IMR-90 (cell line): Measurements from ENCODE around the gene MGAT3. TPM values are rescaled to one million over a fixed set of nuclear protein-coding genes. Genes with fewer than 3 reads are reported as not detected.

Experiments
- ATAC-seq: fragments of 200-7000 bp; cut with Tn5 transposase; 2 replicates; pipeline ENCODE4 v1.9.1; 2020; ENCODE audit warnings: low read depth, mild to moderate bottlenecking, moderate library complexity
- BruUV-seq: library from RNA; stranded (reverse); fragments of 400-500 nt; replicated peaks from 2 replicates; lab custom pipeline; 2021; lab: Mats Ljungman, UMichigan
- CTCF ChIA-PET: fragments of 300-600 bp; formaldehyde crosslinking; extraction: SDS; loops from one replicate; lab custom pipeline; 2021; ENCODE audit warnings: antibody characterized with exemption; lab: Yijun Ruan, JAX
- POLR2A ChIA-PET: fragments of 300-600 bp; sonication (Branson Sonifier 250); formaldehyde crosslinking; loops from one replicate; lab custom pipeline; 2022; ENCODE audit warnings: antibody characterized with exemption; ENCODE audit not compliant: unreplicated experiment; lab: Charles Lee
- DNase-seq: peaks from one replicate; pipeline ENCODE4 v3.0.0; 2013
- H2AFZ ChIP-seq: replicated peaks from 2 replicates; pipeline ENCODE3; 2013; ENCODE audit warnings: low read length, mild to moderate bottlenecking; ENCODE audit not compliant: poor library complexity
- H2AK5ac ChIP-seq: 2 replicates; pipeline ENCODE4 v1.6.1; 2013; ENCODE audit warnings: low read depth, low read length, inconsistent platforms
- H2AK9ac ChIP-seq: replicated peaks from 2 replicates; pipeline ENCODE3; 2013; ENCODE audit warnings: mild to moderate bottlenecking, low read depth, low read length, moderate library complexity; ENCODE audit not compliant: poor library complexity
- H2BK120ac ChIP-seq: 2 replicates; pipeline ENCODE4 v1.6.1; 2013; ENCODE audit warnings: low read depth, low read length, inconsistent platforms
- H2BK15ac ChIP-seq: 3 replicates; pipeline ENCODE4 v1.6.1; 2013; ENCODE audit warnings: low read depth, low read length, inconsistent platforms
- H2BK20ac ChIP-seq: 2 replicates; pipeline ENCODE4 v1.6.1; 2013; ENCODE audit warnings: low read depth, mild to moderate bottlenecking, inconsistent platforms, low read length, moderate library complexity
- H2BK5ac ChIP-seq: 2 replicates; pipeline ENCODE4 v1.6.1; 2013; ENCODE audit warnings: mild to moderate bottlenecking, low read depth, low read length, inconsistent platforms; ENCODE audit not compliant: poor library complexity, severe bottlenecking
- H3K14ac ChIP-seq: replicated peaks from 2 replicates; pipeline ENCODE4 v1.6.1; 2013; ENCODE audit warnings: low read depth, low read length, inconsistent platforms
- H3K18ac ChIP-seq: 2 replicates; pipeline ENCODE4 v1.6.1; 2013; ENCODE audit warnings: low read depth, low read length, control low read depth
- H3K23ac ChIP-seq: 2 replicates; pipeline ENCODE4 v1.6.1; 2013; ENCODE audit warnings: low read depth, low read length, inconsistent platforms
- H3K27ac ChIP-seq: 2 replicates; pipeline ENCODE4 v1.5.1; 2013; ENCODE audit warnings: mild to moderate bottlenecking, control low read depth, low read length; ENCODE audit not compliant: insufficient read depth
- H3K27me3 ChIP-seq: 2 replicates; pipeline ENCODE4 v1.6.1; 2013; ENCODE audit warnings: low read length; ENCODE audit not compliant: control insufficient read depth, insufficient read depth
- H3K36me3 ChIP-seq: 2 replicates; pipeline ENCODE4 v1.6.1; 2013; ENCODE audit warnings: low read length, mixed read lengths; ENCODE audit not compliant: control insufficient read depth, insufficient read depth
- H3K4ac ChIP-seq: 2 replicates; pipeline ENCODE4 v1.6.1; 2013; ENCODE audit warnings: low read depth, low read length, inconsistent platforms
- H3K4me1 ChIP-seq: 2 replicates; pipeline ENCODE4 v1.6.1; 2013; ENCODE audit warnings: low read length, mixed read lengths; ENCODE audit not compliant: control insufficient read depth, insufficient read depth
- H3K4me2 ChIP-seq: 2 replicates; pipeline ENCODE4 v1.6.1; 2013; ENCODE audit warnings: low read depth, mild to moderate bottlenecking, control low read depth, low read length, moderate library complexity
- H3K4me3 ChIP-seq: 2 replicates; pipeline ENCODE4 v1.5.1; 2013; ENCODE audit warnings: low read depth, mild to moderate bottlenecking, control low read depth, low read length, moderate library complexity; ENCODE audit not compliant: insufficient read depth
- H3K56ac ChIP-seq: 2 replicates; pipeline ENCODE4 v1.6.1; 2013; ENCODE audit warnings: low read length, inconsistent platforms; ENCODE audit not compliant: insufficient read depth; ENCODE audit errors: extremely low read depth
- H3K79me1 ChIP-seq, 2 experiments: 2 replicates each; pipeline ENCODE4 v1.6.1; 2013; ENCODE audit warnings: low read length in 2 of 2, inconsistent platforms in 1 of 2, low read depth in 1 of 2
- H3K9ac ChIP-seq: 2 replicates; pipeline ENCODE4 v1.6.1; 2013; ENCODE audit warnings: low read depth, low read length, control low read depth
- H3K9me1 ChIP-seq: 2 replicates; pipeline ENCODE4 v1.6.1; 2013; ENCODE audit warnings: low read length, inconsistent platforms; ENCODE audit not compliant: insufficient read depth
- H3K9me3 ChIP-seq: 2 replicates; pipeline ENCODE4 v1.6.1; 2013; ENCODE audit warnings: low read length; ENCODE audit not compliant: control insufficient read depth, insufficient read depth
- H4K20me1 ChIP-seq: 2 replicates; pipeline ENCODE4 v1.6.1; 2013; ENCODE audit warnings: low read length, inconsistent platforms; ENCODE audit not compliant: insufficient read depth
- H4K5ac ChIP-seq: 2 replicates; pipeline ENCODE4 v1.6.1; 2013; ENCODE audit warnings: mild to moderate bottlenecking, low read depth, low read length, control low read depth
- H4K8ac ChIP-seq, 2 experiments: 2 replicates each; pipeline ENCODE4 v1.6.1; 2013; ENCODE audit warnings: low read depth in 2 of 2, low read length in 2 of 2, control low read depth in 1 of 2, inconsistent platforms in 1 of 2
- H4K91ac ChIP-seq: 2 replicates; pipeline ENCODE4 v1.6.1; 2013; ENCODE audit warnings: low read depth, low read length, inconsistent platforms; ENCODE audit not compliant: insufficient read depth
- BHLHE40 ChIP-seq: fragments of 150-350 bp; IDR thresholded peaks from 2 replicates; pipeline ENCODE4 v1.6.1; 2016; ENCODE audit warnings: mild to moderate bottlenecking, low read depth, low read length
- CEBPB ChIP-seq: IDR thresholded peaks from 2 replicates; pipeline ENCODE4 v1.6.1; 2012; ENCODE audit warnings: low read depth, low read length, improper control_type of control experiment
- CHD1 ChIP-seq: IDR thresholded peaks from 2 replicates; pipeline ENCODE4 v1.6.1; 2012; ENCODE audit warnings: low read depth, low read length, improper control_type of control experiment
- FOS ChIP-seq: fragments of 150-350 bp; IDR thresholded peaks from 2 replicates; pipeline ENCODE4 v1.6.1; 2016; ENCODE audit warnings: low read depth, low read length
- MAFK ChIP-seq: IDR thresholded peaks from 2 replicates; pipeline ENCODE4 v1.6.1; 2012; ENCODE audit warnings: low read depth, low read length, improper control_type of control experiment
- MAZ ChIP-seq: IDR thresholded peaks from 2 replicates; pipeline ENCODE4 v1.6.1; 2012; ENCODE audit warnings: low read depth, mild to moderate bottlenecking, low read length, improper control_type of control experiment, moderate library complexity, borderline replicate concordance
- MXI1 ChIP-seq: IDR thresholded peaks from 2 replicates; pipeline ENCODE4 v1.6.1; 2012; ENCODE audit warnings: low read depth, mild to moderate bottlenecking, low read length, moderate library complexity, borderline replicate concordance
- NFE2L2 ChIP-seq: fragments of 150-350 bp; IDR thresholded peaks from 2 replicates; pipeline ENCODE4 v1.6.1; 2016; ENCODE audit warnings: low read depth, mild to moderate bottlenecking, low read length
- POLR2A ChIP-seq: IDR thresholded peaks from 2 replicates; pipeline ENCODE4 v1.6.1; 2012; ENCODE audit warnings: mild to moderate bottlenecking, low read depth, low read length
- RAD21 ChIP-seq: IDR thresholded peaks from 2 replicates; pipeline ENCODE4 v1.6.1; 2012; ENCODE audit warnings: low read length, improper control_type of control experiment
- RCOR1 ChIP-seq: IDR thresholded peaks from 2 replicates; pipeline ENCODE4 v1.6.1; 2012; ENCODE audit warnings: mild to moderate bottlenecking, low read length, improper control_type of control experiment; ENCODE audit not compliant: insufficient replicate concordance
- RFX5 ChIP-seq: IDR thresholded peaks from 2 replicates; pipeline ENCODE4 v1.8.0; 2012; ENCODE audit warnings: low read depth, mild to moderate bottlenecking, low read length, moderate library complexity
- SMC3 ChIP-seq: fragments of 150-350 bp; IDR thresholded peaks from 2 replicates; pipeline ENCODE4 v1.6.1; 2016; ENCODE audit warnings: low read depth, mild to moderate bottlenecking, antibody characterized with exemption, low read length, moderate library complexity
- WGBS, 2 experiments: methylation state at CpG; one replicate each; pipeline versions ENCODE4 v1.1.5 to v1.1.7; 2013; ENCODE audit warnings: missing lambda C conversion rate in 2 of 2; ENCODE audit not compliant: insufficient read length in 1 of 2; ENCODE audit errors: extremely low coverage in 2 of 2; 5-methylcytosine and 5-hydroxymethylcytosine counted together
- dilution Hi-C: fragments of 300-500 bp; cut with HindIII; formaldehyde crosslinking; loops from one replicate; pipeline ENCODE4 v1.14.3; 2018; ENCODE audit warnings: low sequenced_read_pairs; ENCODE audit not compliant: unreplicated experiment
- in situ Hi-C: fragments of 300-500 bp; cut with MboI; formaldehyde crosslinking; loops from 3 replicates; pipeline ENCODE4 v1.14.3; 2019; ENCODE audit warnings: low sequenced_read_pairs, inconsistent platforms, mixed read lengths
- intact Hi-C: fragments of 100-400 bp; cut with micrococcal nuclease; formaldehyde crosslinking; loops from 2 replicates; pipeline ENCODE4 v1.10.0; 2022
- polyA plus RNA-seq, 3 experiments: library from polyadenylated mRNA; depleted of rRNA; stranded (reverse); fragments of >200 nt; gene quantifications; 2 replicates each; pipeline ENCODE4 v1.2.3, GENCODE V29; 2012; ENCODE audit warnings: low replicate concordance in 1 of 3
- total RNA-seq: library from RNA; depleted of rRNA; stranded (reverse); fragments of >200 nt; gene quantifications from 2 replicates; pipeline ENCODE4 v1.2.3, GENCODE V29; 2012
- TF ChIP-seq, protein P1 (sequence below): conservative IDR thresholded peaks from 2 replicates; pipeline ENCODE4 v1.5.1; 2012; ENCODE audit warnings: mild to moderate bottlenecking, low read depth, low read length, improper control_type of control experiment
- TF ChIP-seq, protein P2 (sequence below): fragments of 150-350 bp; IDR thresholded peaks from 2 replicates; pipeline ENCODE4 v1.6.1; 2017; ENCODE audit warnings: mild to moderate bottlenecking, antibody characterized with exemption, low read length, low read depth
- TF ChIP-seq, protein P3 (sequence below): fragments of 150-350 bp; IDR thresholded peaks from 2 replicates; pipeline ENCODE4 v1.6.1; 2016; ENCODE audit warnings: low read depth, mild to moderate bottlenecking, low read length, moderate library complexity, borderline replicate concordance

Gene MGAT3
- total and polyA plus RNA-seq, 2 of the 4 experiments (the other 2 are of a cell fraction): 0.36 to 1.1 TPM

DNA sequence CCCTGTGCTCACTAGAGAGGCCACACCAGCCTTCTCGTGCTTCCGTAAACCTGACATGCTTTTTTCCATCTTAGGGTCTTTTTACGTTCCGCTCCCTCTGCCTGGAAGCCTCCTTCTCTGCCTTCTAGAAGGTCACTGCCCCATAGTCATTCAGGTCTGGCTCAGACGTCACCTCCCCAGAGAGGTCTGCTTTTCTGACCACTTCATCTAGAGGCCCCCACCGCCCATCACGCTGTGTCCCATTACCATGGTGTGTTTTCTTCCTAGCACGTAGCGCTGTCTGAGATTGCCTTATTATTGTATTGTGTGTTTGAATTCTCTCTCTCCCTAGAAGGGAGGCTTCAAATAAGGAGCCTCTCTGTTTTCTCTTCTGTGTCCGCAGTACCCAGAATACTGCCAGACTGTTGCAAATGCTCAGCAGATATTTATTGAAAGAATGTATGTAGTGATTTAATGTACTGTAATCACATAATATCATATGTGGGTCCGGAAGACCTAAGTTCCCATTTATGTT is 47.2 kb upstream of the MGAT3 start:
- peaks cover 2% of the 10 kb centered on the region; the same call in 1 of the 2 replicates for H3K36me3 ChIP-seq
- ChIA-PET POLR2A (no interaction called here), CTCF (no interaction called here)
- no peak overlapping the region for H4K5ac ChIP-seq
- in situ Hi-C loops (loop anchor here (10.0 kb wide), 1 partner anchor 105 kb away; no protein-coding TSS in a partner anchor), dilution Hi-C loops (no loop called here), intact Hi-C loops (loop anchor here (10.0 kb wide), 1 partner anchor 115 kb away; the partner anchor contains the start of gene ATF4)
- H2BK20ac ChIP-seq: no peak overlapping the region
- H3K9me3 ChIP-seq: no peaks in the 10 kb centered on the region
- H3K9ac ChIP-seq: no peak overlapping the region
- no peak overlapping the region for H4K8ac ChIP-seq
- no peak overlapping the region for H3K56ac ChIP-seq
- no peak overlapping the region for H3K4me2 ChIP-seq
- H2BK5ac ChIP-seq: no peak overlapping the region
- H3K27ac ChIP-seq: no peak overlapping the region
- no peak for DNase-seq
- peaks cover 15% of the 10 kb centered on the region for H3K4me1 ChIP-seq
- 100% methylated on average over 2 of the region's 11 CpGs; no CpG with 5 or more reads in 1 of the 2 experiments for WGBS, 2 experiments
- no peak overlapping the region for H2BK15ac ChIP-seq
- TF ChIP-seq CHD1 (no peak), RFX5 (no peak), RCOR1 (no peak), POLR2A (no peak), SMC3 (no peak), MAZ (no peak), NFE2L2 (no peak), MAFK (no peak), MXI1 (no peak), CEBPB (no peak), BHLHE40 (no peak), RAD21 (no peak), FOS (no peak)
- TF ChIP-seq, protein P1, sequence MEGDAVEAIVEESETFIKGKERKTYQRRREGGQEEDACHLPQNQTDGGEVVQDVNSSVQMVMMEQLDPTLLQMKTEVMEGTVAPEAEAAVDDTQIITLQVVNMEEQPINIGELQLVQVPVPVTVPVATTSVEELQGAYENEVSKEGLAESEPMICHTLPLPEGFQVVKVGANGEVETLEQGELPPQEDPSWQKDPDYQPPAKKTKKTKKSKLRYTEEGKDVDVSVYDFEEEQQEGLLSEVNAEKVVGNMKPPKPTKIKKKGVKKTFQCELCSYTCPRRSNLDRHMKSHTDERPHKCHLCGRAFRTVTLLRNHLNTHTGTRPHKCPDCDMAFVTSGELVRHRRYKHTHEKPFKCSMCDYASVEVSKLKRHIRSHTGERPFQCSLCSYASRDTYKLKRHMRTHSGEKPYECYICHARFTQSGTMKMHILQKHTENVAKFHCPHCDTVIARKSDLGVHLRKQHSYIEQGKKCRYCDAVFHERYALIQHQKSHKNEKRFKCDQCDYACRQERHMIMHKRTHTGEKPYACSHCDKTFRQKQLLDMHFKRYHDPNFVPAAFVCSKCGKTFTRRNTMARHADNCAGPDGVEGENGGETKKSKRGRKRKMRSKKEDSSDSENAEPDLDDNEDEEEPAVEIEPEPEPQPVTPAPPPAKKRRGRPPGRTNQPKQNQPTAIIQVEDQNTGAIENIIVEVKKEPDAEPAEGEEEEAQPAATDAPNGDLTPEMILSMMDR: no peak
- TF ChIP-seq, protein P2, sequence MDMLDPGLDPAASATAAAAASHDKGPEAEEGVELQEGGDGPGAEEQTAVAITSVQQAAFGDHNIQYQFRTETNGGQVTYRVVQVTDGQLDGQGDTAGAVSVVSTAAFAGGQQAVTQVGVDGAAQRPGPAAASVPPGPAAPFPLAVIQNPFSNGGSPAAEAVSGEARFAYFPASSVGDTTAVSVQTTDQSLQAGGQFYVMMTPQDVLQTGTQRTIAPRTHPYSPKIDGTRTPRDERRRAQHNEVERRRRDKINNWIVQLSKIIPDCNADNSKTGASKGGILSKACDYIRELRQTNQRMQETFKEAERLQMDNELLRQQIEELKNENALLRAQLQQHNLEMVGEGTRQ: no peak
- TF ChIP-seq, protein P3, sequence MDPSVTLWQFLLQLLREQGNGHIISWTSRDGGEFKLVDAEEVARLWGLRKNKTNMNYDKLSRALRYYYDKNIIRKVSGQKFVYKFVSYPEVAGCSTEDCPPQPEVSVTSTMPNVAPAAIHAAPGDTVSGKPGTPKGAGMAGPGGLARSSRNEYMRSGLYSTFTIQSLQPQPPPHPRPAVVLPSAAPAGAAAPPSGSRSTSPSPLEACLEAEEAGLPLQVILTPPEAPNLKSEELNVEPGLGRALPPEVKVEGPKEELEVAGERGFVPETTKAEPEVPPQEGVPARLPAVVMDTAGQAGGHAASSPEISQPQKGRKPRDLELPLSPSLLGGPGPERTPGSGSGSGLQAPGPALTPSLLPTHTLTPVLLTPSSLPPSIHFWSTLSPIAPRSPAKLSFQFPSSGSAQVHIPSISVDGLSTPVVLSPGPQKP: no peak
- H3K4ac ChIP-seq: no peak overlapping the region
- no peak overlapping the region for H2AFZ ChIP-seq
- H3K27me3 ChIP-seq: no peaks in the 10 kb centered on the region
- no TSS peak for BruUV-seq
- H4K20me1 ChIP-seq: peaks cover 27% of the 10 kb centered on the region
- ATAC-seq: no peak
- H3K14ac ChIP-seq: no peak overlapping the region
- H2AK9ac ChIP-seq: no peak overlapping the region
- H3K23ac ChIP-seq: no peak overlapping the region
- H3K4me3 ChIP-seq: no peak overlapping the region
- no peak overlapping the region for H2BK120ac ChIP-seq
- peaks cover 12% of the 10 kb centered on the region; the same call in 1 of the 2 replicates for H3K9me1 ChIP-seq
- H3K79me1 ChIP-seq: peaks cover 25 to 59% of the 10 kb centered on the region in 2 experiments
- no peak overlapping the region for H3K18ac ChIP-seq
- no peak overlapping the region for H2AK5ac ChIP-seq
- H4K91ac ChIP-seq: no peak overlapping the region
